ENCODE results near the gene PITX3.
A peak's percentile ranks its signal among the peaks of the same experiment; 100 is the strongest.
"Not testable (repeated sequence)": the region's sequence is repeated elsewhere in the genome, so short reads cannot be mapped to it uniquely, and the experiment has no call there.

PITX3 gene

DNA sequence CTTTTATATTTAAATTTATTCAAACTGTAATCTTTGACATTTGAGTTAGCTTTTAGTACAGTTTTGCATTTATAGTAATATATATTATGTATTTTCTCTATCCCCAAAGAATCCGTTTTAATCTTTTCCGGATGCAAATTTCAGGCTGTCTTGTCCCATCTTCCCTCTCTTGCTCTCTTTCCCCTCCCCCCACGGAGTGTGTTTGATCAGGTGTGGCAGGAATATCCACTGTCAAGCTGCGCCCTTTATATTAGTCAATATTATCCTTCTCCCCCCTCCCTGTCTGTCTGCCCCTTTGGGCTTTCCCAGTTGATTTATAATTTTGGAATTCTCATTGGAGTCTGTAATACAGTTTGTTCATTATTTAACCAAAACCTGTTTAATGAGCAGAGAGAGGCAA lies 23.1 kb upstream of the PITX3 start:
- TF ChIP-seq POLR2A (IDR thresholded peaks at IDR 0.05; ENCODE audit: low read depth, low read length), result no peak
- no peak for TF ChIP-seq POU2F2 (IDR thresholded peaks at IDR 0.05; ENCODE audit: low read depth, low read length)
- TF ChIP-seq SPI1 (IDR thresholded peaks at IDR 0.05; ENCODE audit: low read depth, low read length), result no peak
- TF ChIP-seq POLR2AphosphoS5 (IDR thresholded peaks at IDR 0.05; ENCODE audit: low read depth, low read length), result no peak
- no peak for TF ChIP-seq PAX5 (IDR thresholded peaks at IDR 0.05; ENCODE audit: insufficient read depth, low read length, severe bottlenecking)
- TF ChIP-seq TAF1 (IDR thresholded peaks at IDR 0.05; ENCODE audit: low read depth, low read length), result no peak
- DNase-seq (ENCODE audit: insufficient read length, low spot score) (no peak), FAIRE-seq (peak; percentile 13)

DNA sequence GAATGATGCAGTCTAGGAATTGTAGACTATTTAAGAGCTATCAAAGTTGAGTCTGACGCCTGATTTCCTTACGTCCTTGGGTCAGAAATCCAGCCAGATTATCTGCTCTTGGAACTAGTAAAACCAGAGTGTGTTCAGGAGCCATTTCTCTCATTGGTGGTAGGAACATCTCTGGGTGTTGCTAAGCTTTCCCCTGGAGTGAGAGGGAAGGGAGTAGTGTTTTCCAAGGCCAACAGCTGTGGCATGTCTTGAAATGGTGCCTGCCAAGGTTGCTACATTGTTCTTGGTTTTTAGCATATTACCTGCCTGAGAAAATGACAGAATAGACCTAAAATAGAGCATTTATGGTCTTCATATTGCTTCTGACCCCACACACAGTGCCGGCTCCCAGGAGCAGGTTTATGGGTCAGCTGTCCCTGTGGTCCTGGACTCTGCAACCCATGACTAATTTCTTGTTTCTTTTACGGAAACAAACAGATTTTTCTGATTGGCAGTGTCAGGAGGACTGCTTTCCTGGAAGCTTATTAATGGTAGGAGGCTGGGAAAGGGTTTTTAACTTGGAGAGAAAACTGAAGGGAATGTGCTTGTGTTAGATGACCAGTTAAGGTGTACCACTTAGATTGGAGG lies 21.5 kb upstream of the PITX3 start:
- FAIRE-seq, result no peak
- TF ChIP-seq PAX5 (IDR thresholded peaks at IDR 0.05; ENCODE audit: insufficient read depth, low read length, severe bottlenecking) (no peak), POLR2AphosphoS5 (IDR thresholded peaks at IDR 0.05; ENCODE audit: low read depth, low read length) (no peak), TAF1 (IDR thresholded peaks at IDR 0.05; ENCODE audit: low read depth, low read length) (no peak), POU2F2 (IDR thresholded peaks at IDR 0.05; ENCODE audit: low read depth, low read length) (no peak), POLR2A (IDR thresholded peaks at IDR 0.05; ENCODE audit: low read depth, low read length) (no peak), SPI1 (IDR thresholded peaks at IDR 0.05; ENCODE audit: low read depth, low read length) (no peak)
- DNase-seq (ENCODE audit: insufficient read length, low spot score), result no peak

DNA sequence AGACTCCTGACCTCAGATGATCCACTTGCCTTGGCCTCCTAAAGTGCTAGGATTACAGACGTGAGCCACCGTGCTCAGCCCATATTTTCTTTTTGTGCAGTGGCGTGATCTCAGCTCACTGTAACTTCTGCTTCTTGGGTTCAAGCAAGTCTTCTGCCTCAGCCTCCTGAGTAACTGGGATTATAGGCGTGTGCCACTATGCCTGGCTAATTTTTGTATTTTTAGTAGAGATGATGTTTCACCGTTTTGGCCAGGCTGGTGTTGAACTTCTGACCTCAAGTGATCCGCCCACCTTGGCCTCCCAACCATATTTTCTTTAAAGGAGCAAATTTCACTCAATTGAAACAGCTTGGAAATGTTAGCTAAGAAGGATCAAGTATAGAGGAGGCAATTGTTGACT lies 20.5 kb upstream of the PITX3 start:
- FAIRE-seq (no peak), DNase-seq (ENCODE audit: insufficient read length, low spot score) (no peak)
- TF ChIP-seq TAF1 (IDR thresholded peaks at IDR 0.05; ENCODE audit: low read depth, low read length) (no peak), POU2F2 (IDR thresholded peaks at IDR 0.05; ENCODE audit: low read depth, low read length) (no peak), SPI1 (IDR thresholded peaks at IDR 0.05; ENCODE audit: low read depth, low read length) (no peak)

DNA sequence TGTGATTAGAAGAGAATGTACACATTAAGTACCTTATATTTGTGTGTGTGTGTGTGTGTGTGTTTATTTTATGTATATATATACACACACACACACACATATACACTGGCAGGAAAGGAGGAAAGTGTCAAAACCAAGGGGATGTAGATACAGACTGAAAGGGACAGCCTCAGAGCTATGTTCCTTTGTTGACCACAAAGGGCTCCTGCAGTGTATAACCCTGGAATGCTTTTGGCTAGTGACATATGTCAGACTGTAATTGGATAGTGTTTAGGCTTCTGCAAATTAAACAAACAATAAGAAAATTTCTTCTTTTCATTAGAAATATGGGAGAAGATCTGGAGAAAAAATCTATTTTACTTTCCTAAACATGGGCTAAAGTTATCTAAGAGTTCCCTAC lies 19.9 kb upstream of the PITX3 start:
- DNase-seq (ENCODE audit: insufficient read length, low spot score) (no peak), FAIRE-seq (no peak)
- TF ChIP-seq TAF1 (IDR thresholded peaks at IDR 0.05; ENCODE audit: low read depth, low read length), result no peak

DNA sequence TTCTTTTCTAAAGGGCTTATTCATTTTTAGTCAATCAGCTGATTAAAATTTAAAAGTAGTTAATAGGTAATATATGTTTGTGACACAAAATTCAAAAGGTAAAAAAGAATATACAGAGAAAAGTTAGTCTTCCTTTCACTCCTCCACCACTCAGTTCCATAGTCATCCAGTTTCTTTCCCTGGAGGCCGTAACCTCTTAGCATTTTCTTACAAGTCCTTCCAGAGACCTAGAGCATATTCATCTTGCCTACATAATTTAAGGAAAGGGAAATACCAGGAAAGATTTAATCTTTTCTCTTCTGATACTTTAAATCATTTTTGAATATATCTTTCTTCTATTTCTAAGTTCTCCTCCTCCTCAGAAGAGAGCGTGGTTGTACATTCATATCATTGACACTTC lies 14.1 kb upstream of the PITX3 start:
- FAIRE-seq, result no peak
- DNase-seq (ENCODE audit: insufficient read length, low spot score), result no peak
- TF ChIP-seq POLR2A (IDR thresholded peaks at IDR 0.05; ENCODE audit: low read depth, low read length), result no peak
- no peak for TF ChIP-seq TAF1 (IDR thresholded peaks at IDR 0.05; ENCODE audit: low read depth, low read length)
- no peak for TF ChIP-seq SPI1 (IDR thresholded peaks at IDR 0.05; ENCODE audit: low read depth, low read length)
- no peak for TF ChIP-seq POU2F2 (IDR thresholded peaks at IDR 0.05; ENCODE audit: low read depth, low read length)
- TF ChIP-seq POLR2AphosphoS5 (IDR thresholded peaks at IDR 0.05; ENCODE audit: low read depth, low read length), result no peak
- TF ChIP-seq PAX5 (IDR thresholded peaks at IDR 0.05; ENCODE audit: insufficient read depth, low read length, severe bottlenecking), result no peak

DNA sequence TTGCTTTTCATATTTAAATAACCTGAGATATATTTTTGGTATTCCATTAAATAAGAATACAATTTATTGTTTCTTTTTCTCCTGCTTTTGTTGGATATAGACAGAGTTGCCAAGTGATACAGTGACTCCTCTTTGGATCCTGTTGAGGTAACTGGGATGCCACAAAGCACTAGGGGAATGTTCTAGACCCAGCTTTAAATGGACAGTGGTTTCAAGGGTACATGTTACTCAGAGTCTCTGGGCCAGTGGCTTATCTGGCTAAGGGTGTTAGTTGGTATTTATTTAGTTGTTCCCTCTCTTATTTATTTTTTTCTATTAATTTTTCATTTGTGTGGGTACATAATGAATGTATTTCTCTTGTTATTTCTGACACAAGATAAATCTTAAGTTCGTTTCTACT lies 13.1 kb upstream of the PITX3 start:
- FAIRE-seq (no peak), DNase-seq (ENCODE audit: insufficient read length, low spot score) (no peak)
- TF ChIP-seq POU2F2 (IDR thresholded peaks at IDR 0.05; ENCODE audit: low read depth, low read length), result no peak
- TF ChIP-seq PAX5 (IDR thresholded peaks at IDR 0.05; ENCODE audit: insufficient read depth, low read length, severe bottlenecking), result no peak
- no peak for TF ChIP-seq POLR2AphosphoS5 (IDR thresholded peaks at IDR 0.05; ENCODE audit: low read depth, low read length)
- no peak for TF ChIP-seq POLR2A (IDR thresholded peaks at IDR 0.05; ENCODE audit: low read depth, low read length)
- no peak for TF ChIP-seq SPI1 (IDR thresholded peaks at IDR 0.05; ENCODE audit: low read depth, low read length)
- TF ChIP-seq TAF1 (IDR thresholded peaks at IDR 0.05; ENCODE audit: low read depth, low read length), result no peak

DNA sequence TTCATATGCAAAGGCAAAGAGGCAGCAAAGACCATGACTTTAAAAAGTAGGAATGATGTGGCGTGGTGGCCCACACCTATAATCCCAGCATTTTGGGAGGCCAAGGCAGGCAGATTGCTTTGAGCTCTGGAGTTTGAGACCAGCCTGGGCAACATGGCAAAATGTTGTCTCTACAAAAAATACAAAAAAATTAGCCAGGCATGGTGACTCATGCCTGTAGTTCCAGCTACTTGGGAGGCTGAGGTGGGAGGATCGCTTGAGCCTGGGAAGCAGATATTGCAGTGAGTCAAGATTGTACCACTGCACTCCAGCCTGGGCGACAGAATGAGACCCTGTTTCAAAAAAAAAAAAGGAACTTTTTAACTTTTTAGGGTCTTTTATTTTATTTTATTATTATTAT lies 11.2 kb upstream of the PITX3 start:
- not testable (repeated sequence) for DNase-seq (ENCODE audit: insufficient read length, low spot score); FAIRE-seq

DNA sequence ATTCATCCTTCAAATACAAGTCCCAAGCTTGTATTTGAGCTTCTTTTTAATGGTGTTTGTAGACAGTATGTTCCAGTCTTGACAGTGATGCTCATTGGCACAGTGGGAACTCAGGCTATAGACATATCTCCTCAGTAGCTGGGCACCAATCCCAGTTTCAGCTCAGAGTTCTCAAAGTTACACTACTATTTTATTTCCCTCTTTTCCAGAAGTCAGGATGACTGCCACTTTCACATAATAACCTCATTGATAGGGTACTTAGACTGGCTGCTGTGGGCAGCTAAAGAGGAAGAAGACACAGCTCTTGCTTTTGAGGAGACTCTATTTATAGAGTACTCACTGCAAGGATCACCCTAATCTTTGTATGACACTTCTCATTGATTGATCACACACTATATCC lies 6.4 kb upstream of the PITX3 start:
- DNase-seq (ENCODE audit: insufficient read length, low spot score) (no peak), FAIRE-seq (no peak)
- TF ChIP-seq POLR2A (IDR thresholded peaks at IDR 0.05; ENCODE audit: low read depth, low read length), result no peak
- TF ChIP-seq POLR2AphosphoS5 (IDR thresholded peaks at IDR 0.05; ENCODE audit: low read depth, low read length), result no peak
- TF ChIP-seq PAX5 (IDR thresholded peaks at IDR 0.05; ENCODE audit: insufficient read depth, low read length, severe bottlenecking), result no peak
- no peak for TF ChIP-seq TAF1 (IDR thresholded peaks at IDR 0.05; ENCODE audit: low read depth, low read length)
- TF ChIP-seq POU2F2 (IDR thresholded peaks at IDR 0.05; ENCODE audit: low read depth, low read length), result no peak
- TF ChIP-seq SPI1 (IDR thresholded peaks at IDR 0.05; ENCODE audit: low read depth, low read length), result no peak

DNA sequence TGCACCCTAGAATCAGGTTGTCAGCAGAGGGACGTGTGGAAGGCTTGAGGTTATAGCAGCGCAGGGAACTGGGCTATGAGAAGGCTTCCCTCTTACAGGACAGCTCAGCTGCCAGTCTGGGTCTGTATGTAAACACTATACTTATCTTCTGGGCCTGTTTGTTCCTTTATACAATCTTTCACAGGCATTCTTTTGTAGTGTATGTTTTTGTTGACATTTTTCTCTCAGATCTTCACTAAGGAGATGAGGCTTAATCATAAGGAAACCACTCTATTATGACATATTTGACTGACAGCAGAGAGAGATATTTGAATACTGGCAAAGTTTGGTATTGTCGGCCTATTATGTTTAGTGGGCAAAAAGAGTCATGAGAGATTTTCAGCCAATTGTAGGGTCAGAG lies 4.9 kb upstream of the PITX3 start:
- TF ChIP-seq POLR2A (IDR thresholded peaks at IDR 0.05; ENCODE audit: low read depth, low read length), result no peak
- TF ChIP-seq SPI1 (IDR thresholded peaks at IDR 0.05; ENCODE audit: low read depth, low read length), result 0 out of 2 replicates have a peak, but pooled peaks have one; percentile 7
- no peak for DNase-seq (ENCODE audit: insufficient read length, low spot score)
- no peak for FAIRE-seq

DNA sequence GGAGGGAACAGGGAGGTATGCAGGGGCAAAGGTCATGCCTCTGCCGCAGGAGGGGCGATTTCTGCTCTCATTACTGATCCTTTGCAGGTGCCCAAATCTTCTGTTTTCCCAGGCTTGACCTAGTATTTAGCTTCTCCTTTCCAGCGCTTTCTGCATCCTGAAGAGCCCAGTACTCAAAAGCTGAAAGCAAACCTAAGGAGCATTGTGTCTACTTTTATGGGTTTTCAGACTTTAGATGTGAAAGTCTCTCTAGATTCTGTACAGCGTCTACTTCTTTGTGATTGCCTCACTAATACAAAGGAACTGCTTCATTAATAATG lies 4.6 kb upstream of the PITX3 start:
- TF ChIP-seq TAF1 (IDR thresholded peaks at IDR 0.05; ENCODE audit: low read depth, low read length), result no peak
- no peak for TF ChIP-seq POLR2A (IDR thresholded peaks at IDR 0.05; ENCODE audit: low read depth, low read length)
- no peak for TF ChIP-seq POU2F2 (IDR thresholded peaks at IDR 0.05; ENCODE audit: low read depth, low read length)
- no peak for TF ChIP-seq PAX5 (IDR thresholded peaks at IDR 0.05; ENCODE audit: insufficient read depth, low read length, severe bottlenecking)
- TF ChIP-seq SPI1 (IDR thresholded peaks at IDR 0.05; ENCODE audit: low read depth, low read length), result no peak
- TF ChIP-seq POLR2AphosphoS5 (IDR thresholded peaks at IDR 0.05; ENCODE audit: low read depth, low read length), result no peak
- no peak for FAIRE-seq
- no peak for DNase-seq (ENCODE audit: insufficient read length, low spot score)

Data from GM12891 (cell line).